ENCODE results near the gene SLAMF1.

SLAMF1 gene

DNA sequence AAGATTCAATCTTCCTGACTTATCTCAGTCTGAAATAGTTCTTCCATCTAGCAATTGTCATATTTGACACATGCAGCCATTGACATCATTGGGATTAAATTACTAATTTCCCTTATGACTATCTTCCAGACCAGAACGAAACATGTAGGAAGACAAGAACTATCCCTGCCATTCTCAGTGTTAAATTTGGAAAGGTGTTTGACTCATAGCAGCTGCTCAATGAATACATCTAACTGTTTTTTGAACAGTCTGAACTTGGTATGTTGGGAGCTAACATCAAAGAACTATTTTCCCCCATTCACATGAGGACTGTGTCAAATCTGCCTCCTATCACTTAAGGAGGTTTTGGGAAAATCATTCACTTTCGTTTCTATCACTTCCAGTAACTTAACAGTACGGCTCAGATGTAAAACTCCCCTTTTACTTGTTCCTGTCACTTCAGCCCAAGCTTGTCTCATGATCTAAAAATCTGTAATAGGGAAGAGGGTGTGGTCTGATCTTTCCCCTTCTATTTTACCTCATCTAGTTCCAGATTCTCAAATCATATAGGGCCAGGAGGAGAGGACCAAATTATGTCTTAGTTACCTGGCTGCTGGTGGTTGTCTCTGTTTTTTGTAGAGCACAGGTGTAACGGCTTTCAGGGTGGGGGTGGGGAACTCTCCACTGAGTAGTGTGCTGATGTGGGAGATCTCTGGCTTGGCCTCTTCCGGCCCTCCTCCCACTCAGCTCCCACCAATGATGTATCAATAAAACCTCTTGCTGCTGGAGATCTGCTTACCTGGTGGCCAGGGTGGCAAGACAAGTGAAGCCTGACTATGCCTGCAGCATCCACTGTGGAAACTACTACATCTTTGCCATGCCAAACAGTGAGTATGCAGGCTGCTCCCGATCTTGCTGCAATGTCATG lies 26.2 kb upstream of the SLAMF1 start:
- TF ChIP-seq, protein P1, sequence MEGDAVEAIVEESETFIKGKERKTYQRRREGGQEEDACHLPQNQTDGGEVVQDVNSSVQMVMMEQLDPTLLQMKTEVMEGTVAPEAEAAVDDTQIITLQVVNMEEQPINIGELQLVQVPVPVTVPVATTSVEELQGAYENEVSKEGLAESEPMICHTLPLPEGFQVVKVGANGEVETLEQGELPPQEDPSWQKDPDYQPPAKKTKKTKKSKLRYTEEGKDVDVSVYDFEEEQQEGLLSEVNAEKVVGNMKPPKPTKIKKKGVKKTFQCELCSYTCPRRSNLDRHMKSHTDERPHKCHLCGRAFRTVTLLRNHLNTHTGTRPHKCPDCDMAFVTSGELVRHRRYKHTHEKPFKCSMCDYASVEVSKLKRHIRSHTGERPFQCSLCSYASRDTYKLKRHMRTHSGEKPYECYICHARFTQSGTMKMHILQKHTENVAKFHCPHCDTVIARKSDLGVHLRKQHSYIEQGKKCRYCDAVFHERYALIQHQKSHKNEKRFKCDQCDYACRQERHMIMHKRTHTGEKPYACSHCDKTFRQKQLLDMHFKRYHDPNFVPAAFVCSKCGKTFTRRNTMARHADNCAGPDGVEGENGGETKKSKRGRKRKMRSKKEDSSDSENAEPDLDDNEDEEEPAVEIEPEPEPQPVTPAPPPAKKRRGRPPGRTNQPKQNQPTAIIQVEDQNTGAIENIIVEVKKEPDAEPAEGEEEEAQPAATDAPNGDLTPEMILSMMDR (IDR thresholded peaks at IDR 0.05; ENCODE audit: low read depth, low read length, missing control alignments), result no peak
- no peak overlapping the region for H3K4me3 ChIP-seq (ENCODE audit: low read depth, low read length)
- in situ Hi-C loops (cut with HindIII; ENCODE audit: low sequenced_read_pairs), result no loop called here
- DNase-seq (ENCODE audit: low read depth), result no peak

DNA sequence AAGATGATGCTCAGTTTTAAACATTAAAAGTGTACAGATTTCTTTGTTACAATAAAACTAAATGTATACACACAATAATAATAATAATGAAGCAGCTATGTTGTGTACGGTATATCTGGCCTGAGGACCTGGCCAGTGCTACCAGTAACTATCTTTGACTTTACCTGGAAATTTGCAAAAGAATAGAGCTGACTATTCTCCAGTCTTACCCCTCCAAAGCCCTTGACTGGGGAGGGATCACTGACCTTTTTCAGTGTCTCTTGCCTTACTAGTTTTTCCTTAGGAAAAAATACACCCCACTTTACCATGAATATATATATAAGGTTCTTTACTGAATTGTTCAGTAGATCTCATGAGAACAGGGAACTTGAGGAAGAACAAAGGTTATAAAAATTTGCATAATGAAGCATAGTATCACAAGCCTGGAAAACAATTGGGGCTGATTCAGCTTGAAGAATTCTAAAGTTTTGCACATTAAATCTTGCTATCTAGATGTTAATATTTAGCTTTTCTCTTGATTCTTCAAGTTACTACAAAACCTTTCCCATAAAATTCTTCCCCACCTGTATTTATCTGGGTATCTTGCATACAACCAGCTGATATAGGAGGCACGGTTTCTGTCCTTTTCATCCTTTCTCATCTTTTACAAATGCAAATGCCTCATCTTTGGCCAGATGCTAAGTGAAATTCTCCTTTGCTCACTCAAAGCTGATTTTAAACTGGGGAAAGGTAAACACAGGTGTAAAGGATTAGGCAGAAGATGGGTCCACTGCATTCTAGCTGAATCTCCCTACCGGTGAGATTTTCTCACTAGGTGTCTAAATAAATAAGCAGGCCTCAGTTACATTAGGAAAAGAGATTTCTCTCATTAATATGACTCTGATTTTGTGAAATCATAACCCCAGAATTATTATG lies 25.0 kb upstream of the SLAMF1 start:
- DNase-seq (ENCODE audit: low read depth), result no peak
- H3K4me3 ChIP-seq (ENCODE audit: low read depth, low read length), result no peak overlapping the region
- TF ChIP-seq, protein P1 (IDR thresholded peaks at IDR 0.05; ENCODE audit: low read depth, low read length, missing control alignments), result no peak
- in situ Hi-C loops (cut with HindIII; ENCODE audit: low sequenced_read_pairs), result no loop called here

DNA sequence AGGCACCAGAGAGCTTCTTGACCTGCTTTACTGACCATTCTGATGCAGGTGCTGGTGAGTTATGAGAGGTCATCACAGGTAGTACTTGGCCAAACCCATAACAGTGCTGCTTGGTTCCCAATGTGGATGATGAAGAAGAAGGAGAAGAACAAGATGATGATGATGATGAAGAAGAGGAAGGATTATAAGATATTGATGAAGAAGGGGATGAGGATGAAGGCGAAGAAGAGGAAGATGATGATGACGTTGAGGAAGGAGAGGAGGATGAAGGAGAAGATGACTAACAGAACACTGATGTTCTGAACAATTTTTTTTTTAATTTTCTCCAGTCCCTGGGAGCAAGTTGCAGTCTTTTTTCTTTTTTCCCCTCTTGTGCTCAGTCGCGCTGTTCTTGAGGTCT lies 23.9 kb upstream of the SLAMF1 start:
- in situ Hi-C loops (cut with HindIII; ENCODE audit: low sequenced_read_pairs), result no loop called here
- TF ChIP-seq, protein P1 (IDR thresholded peaks at IDR 0.05; ENCODE audit: low read depth, low read length, missing control alignments), result no peak
- no peak for DNase-seq (ENCODE audit: low read depth)
- no peak overlapping the region for H3K4me3 ChIP-seq (ENCODE audit: low read depth, low read length)

DNA sequence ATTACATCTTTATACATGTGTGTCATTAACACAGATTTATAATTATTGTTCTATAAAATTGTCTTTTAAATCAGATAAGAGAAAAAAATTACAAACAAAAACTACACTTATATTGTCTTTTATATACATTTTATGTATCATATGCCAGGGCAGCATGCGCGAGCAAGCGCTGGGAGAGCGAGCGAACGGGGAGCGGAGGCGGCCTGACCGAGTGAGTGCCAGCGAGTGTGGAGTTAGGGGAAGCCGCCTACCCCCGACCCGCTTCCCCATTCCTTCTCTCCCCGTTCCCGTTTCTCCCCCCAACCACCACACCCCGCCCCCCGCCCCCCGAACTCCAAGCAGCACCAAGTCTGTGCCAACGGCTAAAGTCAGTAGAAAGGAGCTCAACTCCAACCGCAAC lies 23.0 kb upstream of the SLAMF1 start:
- H3K4me3 ChIP-seq (ENCODE audit: low read depth, low read length), result no peak overlapping the region
- in situ Hi-C loops (cut with HindIII; ENCODE audit: low sequenced_read_pairs), result no loop called here
- TF ChIP-seq, protein P1 (IDR thresholded peaks at IDR 0.05; ENCODE audit: low read depth, low read length, missing control alignments), result no peak
- no peak for DNase-seq (ENCODE audit: low read depth)

DNA sequence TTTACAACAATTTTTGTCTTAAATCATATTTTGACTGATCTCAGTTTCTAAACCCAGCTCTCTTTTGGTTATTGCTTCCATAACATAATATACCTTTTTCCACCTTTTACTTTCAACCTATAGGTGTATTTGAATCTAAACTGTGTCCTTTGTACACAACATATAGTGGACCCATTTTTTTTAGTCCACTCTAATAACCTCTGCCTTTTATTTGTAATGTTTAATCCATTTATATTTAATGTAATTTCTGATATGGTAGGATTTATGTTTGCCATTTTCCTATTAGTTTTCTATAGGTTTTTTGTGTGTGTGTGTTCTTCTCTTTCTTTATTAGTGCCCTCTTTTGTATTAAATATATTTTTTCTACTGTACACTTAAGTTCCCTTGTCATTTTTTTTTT lies 22.4 kb upstream of the SLAMF1 start:
- in situ Hi-C loops (cut with HindIII; ENCODE audit: low sequenced_read_pairs), result no loop called here

DNA sequence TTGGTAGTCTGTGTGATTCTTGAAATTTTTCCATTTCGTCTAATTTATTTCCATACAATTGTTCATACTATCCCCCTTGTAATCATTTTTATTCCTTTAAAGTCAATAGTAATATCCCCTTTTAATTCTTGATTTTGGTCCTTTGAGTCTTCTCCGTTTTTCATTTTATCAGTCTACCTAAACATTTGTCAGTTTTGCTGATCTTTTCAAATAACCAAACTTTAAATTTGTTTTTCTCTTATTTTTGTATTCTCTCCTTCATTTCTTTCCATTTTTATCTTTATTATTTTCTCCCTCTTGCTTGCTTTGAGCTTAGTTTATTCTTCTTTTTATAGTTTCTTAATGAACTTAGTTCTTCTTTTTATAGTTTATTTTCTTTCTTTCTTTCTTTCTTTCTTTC lies 21.1 kb upstream of the SLAMF1 start:
- H3K4me3 ChIP-seq (ENCODE audit: low read depth, low read length), result no peak overlapping the region
- in situ Hi-C loops (cut with HindIII; ENCODE audit: low sequenced_read_pairs), result no loop called here
- DNase-seq (ENCODE audit: low read depth), result no peak
- TF ChIP-seq, protein P1 (IDR thresholded peaks at IDR 0.05; ENCODE audit: low read depth, low read length, missing control alignments), result no peak

More for the DNA sequence above, 22.4 kb upstream of the SLAMF1 start:
- no peak overlapping the region for H3K4me3 ChIP-seq (ENCODE audit: low read depth, low read length)
- no peak for DNase-seq (ENCODE audit: low read depth)
- TF ChIP-seq, protein P1 (IDR thresholded peaks at IDR 0.05; ENCODE audit: low read depth, low read length, missing control alignments), result no peak

Measured in astrocyte of the cerebellum (primary cell).